ENCODE measurements around the gene PDGFB. TPM values are rescaled to one million over a fixed set of nuclear protein-coding genes. Genes with fewer than 3 reads are reported as not detected.

Gene PDGFB
- total and polyA plus RNA-seq, 9 donors = 9.7 to 22.3 (median 19.0) TPM

DNA sequence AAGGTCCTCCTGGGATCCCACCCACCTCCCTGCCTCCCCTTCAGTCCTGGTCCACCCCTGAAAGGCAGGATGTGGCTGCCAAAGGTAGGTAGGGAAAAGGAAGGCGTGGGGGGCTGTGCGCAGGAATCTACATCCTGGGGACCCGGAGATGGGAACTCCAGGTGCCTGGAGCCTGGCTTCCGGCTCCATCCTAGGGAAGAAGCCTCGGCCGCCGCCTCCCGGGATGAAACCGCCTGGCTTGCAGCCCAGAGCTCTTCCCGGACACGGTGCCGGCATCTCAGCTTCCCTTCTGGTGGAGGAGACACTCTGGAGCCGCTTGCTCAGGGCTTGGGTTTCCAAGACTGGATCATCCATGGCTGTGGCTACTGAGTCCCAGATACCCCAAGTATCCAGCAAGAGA lies 33.3 kb upstream of the PDGFB start:
- no peak overlapping the region for H3K4me3 ChIP-seq (ENCODE audit: low read length)
- WGBS (ENCODE audit: insufficient coverage) = 9% methylated on average over 11 of the region's 13 CpGs
- peaks cover 39% of the 10 kb centered on the region for H3K4me1 ChIP-seq (ENCODE audit: control insufficient read depth, insufficient read depth, low read length)
- DNase-seq = peak; percentile 72
- H3K9me3 ChIP-seq (replicated peaks; ENCODE audit: control insufficient read depth, low read depth, low read length) = no peaks in the 10 kb centered on the region
- peaks cover 2% of the 10 kb centered on the region for H3K27me3 ChIP-seq (ENCODE audit: control insufficient read depth, insufficient read depth, low read length)
- peak overlapping the region; percentile 77 for H3K27ac ChIP-seq (ENCODE audit: low read length)
- H3K36me3 ChIP-seq (ENCODE audit: control insufficient read depth, insufficient read depth, low read length) = no peaks in the 10 kb centered on the region

DNA sequence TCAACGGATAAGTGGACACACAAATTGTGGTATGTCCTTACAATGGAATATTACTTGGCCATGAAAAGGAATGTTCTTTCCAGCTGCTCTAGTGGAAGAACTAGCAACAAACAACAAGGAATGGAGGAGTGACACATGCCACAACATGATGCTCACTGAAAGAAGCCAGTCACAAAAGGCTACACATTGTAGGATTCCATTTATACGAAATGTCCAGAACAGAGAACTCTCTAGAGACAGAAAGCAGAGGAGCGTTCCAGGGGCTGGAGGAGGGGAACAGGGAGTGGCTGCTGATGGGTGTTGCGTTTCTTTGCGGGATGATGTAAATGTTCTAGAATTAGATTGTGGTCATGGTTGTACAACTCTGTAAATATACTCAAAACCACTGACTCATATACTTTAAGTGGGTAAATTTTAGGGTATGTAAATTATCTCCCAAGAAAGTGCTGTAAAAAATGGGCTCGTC lies 32.4 kb upstream of the PDGFB start:
- no peak for DNase-seq
- 72% methylated on average over 2 of the region's 6 CpGs for WGBS (ENCODE audit: insufficient coverage)
- peaks cover 2% of the 10 kb centered on the region for H3K27me3 ChIP-seq (ENCODE audit: control insufficient read depth, insufficient read depth, low read length)
- no peak overlapping the region for H3K4me3 ChIP-seq (ENCODE audit: low read length)
- H3K4me1 ChIP-seq (ENCODE audit: control insufficient read depth, insufficient read depth, low read length) = peaks cover 30% of the 10 kb centered on the region
- H3K27ac ChIP-seq (ENCODE audit: low read length) = peak overlapping the region; percentile 31
- no peaks in the 10 kb centered on the region for H3K36me3 ChIP-seq (ENCODE audit: control insufficient read depth, insufficient read depth, low read length)
- H3K9me3 ChIP-seq (replicated peaks; ENCODE audit: control insufficient read depth, low read depth, low read length) = no peaks in the 10 kb centered on the region

DNA sequence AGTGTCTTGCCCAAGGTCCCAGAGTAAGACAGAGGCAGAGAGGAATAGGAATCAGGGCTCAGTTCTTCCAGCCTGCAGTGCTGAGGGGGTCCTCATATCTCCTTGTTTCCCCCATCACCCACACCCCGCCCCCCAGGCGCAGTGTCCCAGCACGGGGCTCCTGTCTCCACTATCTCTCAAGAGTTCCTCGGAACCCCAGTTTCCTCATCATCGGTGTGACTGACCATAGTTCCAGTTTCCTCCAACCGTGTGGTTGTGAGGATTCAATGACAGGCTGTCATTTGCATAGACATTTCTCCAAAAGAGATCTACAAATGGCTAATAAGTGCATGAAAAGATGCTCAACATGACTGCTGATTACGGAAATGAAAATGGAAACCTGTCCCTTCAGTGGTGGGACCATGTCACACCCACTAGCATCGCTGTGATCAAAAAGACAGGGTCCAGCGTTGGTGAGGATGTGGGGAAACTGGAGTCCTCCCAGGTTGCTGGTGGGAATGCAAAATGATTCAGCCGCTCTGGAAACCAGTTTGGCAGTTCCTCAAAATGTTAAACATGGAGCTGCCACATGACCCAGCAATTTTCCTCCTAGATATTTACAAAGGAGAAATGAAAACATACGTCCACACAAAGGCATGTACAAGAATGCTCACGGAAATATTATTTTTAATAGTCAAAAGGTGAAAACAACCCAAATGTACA lies 31.8 kb upstream of the PDGFB start:
- no peak overlapping the region for H3K27ac ChIP-seq (ENCODE audit: low read length)
- H3K9me3 ChIP-seq (replicated peaks; ENCODE audit: control insufficient read depth, low read depth, low read length) = no peaks in the 10 kb centered on the region
- 87% methylated on average over 4 of the region's 12 CpGs for WGBS (ENCODE audit: insufficient coverage)
- peaks cover 30% of the 10 kb centered on the region for H3K4me1 ChIP-seq (ENCODE audit: control insufficient read depth, insufficient read depth, low read length)
- DNase-seq = no peak
- peaks cover 2% of the 10 kb centered on the region for H3K27me3 ChIP-seq (ENCODE audit: control insufficient read depth, insufficient read depth, low read length)
- no peaks in the 10 kb centered on the region for H3K36me3 ChIP-seq (ENCODE audit: control insufficient read depth, insufficient read depth, low read length)
- H3K4me3 ChIP-seq (ENCODE audit: low read length) = no peak overlapping the region

DNA sequence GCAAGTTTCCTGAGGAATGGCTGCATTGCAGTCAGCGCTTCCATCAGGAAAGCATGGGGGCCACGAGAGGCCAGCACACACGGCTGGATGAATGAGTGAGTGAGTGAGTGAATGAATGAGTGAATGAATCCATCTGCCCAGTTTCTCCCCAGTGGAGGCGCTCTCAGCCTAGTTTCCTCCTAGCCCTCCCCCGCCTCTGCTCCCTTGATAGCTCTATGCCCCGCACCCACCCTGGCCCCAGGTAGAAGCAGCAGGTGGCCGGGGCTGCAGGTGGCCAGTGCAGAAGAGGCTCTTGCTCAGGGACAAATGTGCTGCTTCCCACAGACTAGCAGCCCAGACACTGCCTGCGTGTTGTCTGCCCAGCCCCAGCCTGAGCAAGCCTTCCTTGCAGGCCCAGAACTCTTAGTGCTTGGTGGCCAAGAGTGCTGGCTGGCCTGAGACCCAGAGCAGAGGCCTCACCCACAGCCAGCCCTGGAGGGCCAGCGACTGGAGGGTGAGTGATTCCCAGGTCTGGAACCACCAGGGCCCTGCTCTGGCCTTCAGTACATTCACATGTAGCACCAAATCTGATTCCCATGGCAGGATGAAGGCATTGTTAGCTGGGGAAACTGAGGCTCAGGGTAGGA lies 31.1 kb upstream of the PDGFB start:
- 68% methylated on average over 4 of the region's 9 CpGs for WGBS (ENCODE audit: insufficient coverage)
- no peaks in the 10 kb centered on the region for H3K36me3 ChIP-seq (ENCODE audit: control insufficient read depth, insufficient read depth, low read length)
- peaks cover 2% of the 10 kb centered on the region for H3K9me3 ChIP-seq (replicated peaks; ENCODE audit: control insufficient read depth, low read depth, low read length)
- H3K4me3 ChIP-seq (ENCODE audit: low read length) = no peak overlapping the region
- DNase-seq = no peak
- no peak overlapping the region for H3K27ac ChIP-seq (ENCODE audit: low read length)
- H3K27me3 ChIP-seq (ENCODE audit: control insufficient read depth, insufficient read depth, low read length) = peaks cover 2% of the 10 kb centered on the region
- H3K4me1 ChIP-seq (ENCODE audit: control insufficient read depth, insufficient read depth, low read length) = peaks cover 26% of the 10 kb centered on the region

DNA sequence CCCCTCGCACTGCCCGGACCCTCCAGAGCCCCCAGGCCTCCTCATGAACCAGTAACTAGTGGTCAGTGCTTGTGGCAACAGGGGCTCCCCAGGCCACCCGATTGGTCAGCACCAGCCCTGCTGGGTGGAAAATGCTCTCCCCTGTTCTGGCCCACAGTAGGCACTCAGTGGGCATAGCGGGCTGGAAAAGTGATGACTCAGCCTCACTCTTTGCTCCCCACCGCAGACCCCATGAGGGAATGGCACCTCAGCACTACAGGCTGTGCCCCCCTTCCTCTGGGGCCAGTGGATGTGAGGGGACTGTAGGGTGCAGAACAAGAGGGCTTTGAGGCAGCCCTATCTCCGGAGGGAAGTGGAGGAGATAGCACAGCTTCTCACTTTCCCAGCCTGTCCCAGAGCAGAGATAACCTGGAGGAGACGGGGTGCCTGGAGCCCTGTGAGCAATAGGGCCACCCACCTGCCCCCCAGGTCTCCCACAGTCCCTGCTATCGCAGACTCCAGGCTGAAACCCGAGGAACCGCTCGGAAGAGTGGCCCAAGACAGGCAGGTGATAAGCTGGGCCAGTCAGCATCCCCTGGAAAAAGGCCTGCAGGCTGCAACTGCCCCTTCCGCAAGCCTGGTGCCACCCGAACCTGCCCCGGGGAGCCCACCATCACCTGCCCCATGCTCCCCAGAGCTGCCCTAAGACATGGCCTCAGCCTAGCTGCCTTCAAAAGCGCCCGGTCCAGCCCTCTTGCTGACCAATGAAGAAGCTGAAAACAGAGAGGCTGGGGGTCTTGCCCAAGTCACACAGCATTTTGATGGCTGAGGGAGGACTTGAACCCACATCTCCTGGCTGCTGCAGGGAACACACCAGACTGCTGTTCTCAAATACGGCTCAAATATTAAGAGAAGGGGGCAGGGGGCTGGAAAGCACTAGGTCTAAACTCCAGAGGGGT lies 29.4 kb upstream of the PDGFB start:
- H3K27me3 ChIP-seq (ENCODE audit: control insufficient read depth, insufficient read depth, low read length) = peaks cover 2% of the 10 kb centered on the region
- DNase-seq = no peak
- no peaks in the 10 kb centered on the region for H3K36me3 ChIP-seq (ENCODE audit: control insufficient read depth, insufficient read depth, low read length)
- H3K27ac ChIP-seq (ENCODE audit: low read length) = no peak overlapping the region
- peaks cover 2% of the 10 kb centered on the region for H3K9me3 ChIP-seq (replicated peaks; ENCODE audit: control insufficient read depth, low read depth, low read length)
- WGBS (ENCODE audit: insufficient coverage) = 79% methylated on average over 14 of the region's 17 CpGs
- peaks cover 22% of the 10 kb centered on the region for H3K4me1 ChIP-seq (ENCODE audit: control insufficient read depth, insufficient read depth, low read length)
- no peak overlapping the region for H3K4me3 ChIP-seq (ENCODE audit: low read length)

DNA sequence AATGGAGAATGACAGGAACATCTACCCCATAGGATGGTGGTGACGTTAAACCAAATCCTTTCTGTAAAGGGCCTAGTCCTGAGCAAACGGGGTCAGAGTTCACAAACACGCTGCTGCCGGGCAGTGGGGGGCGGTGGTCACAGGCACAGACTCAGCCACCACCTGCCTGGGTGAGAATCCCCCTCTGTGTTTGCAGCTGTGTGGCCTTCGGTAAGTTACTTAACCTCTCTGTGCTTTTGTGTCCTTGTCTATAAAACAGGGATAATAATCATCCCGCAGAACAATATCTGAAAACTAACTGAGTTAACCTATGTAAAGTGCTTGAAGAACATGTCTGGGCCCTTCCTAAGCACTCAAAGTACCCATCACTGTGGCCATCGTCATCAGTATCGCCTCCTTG lies 26.0 kb upstream of the PDGFB start:
- H3K27ac ChIP-seq (ENCODE audit: low read length) = no peak overlapping the region
- no peaks in the 10 kb centered on the region for H3K27me3 ChIP-seq (ENCODE audit: control insufficient read depth, insufficient read depth, low read length)
- peaks cover 2% of the 10 kb centered on the region for H3K9me3 ChIP-seq (replicated peaks; ENCODE audit: control insufficient read depth, low read depth, low read length)
- WGBS (ENCODE audit: insufficient coverage) = 93% methylated on average over 7 of the region's 9 CpGs
- DNase-seq = no peak
- no peak overlapping the region for H3K4me3 ChIP-seq (ENCODE audit: low read length)
- H3K4me1 ChIP-seq (ENCODE audit: control insufficient read depth, insufficient read depth, low read length) = peaks cover 21% of the 10 kb centered on the region
- H3K36me3 ChIP-seq (ENCODE audit: control insufficient read depth, insufficient read depth, low read length) = no peaks in the 10 kb centered on the region

DNA sequence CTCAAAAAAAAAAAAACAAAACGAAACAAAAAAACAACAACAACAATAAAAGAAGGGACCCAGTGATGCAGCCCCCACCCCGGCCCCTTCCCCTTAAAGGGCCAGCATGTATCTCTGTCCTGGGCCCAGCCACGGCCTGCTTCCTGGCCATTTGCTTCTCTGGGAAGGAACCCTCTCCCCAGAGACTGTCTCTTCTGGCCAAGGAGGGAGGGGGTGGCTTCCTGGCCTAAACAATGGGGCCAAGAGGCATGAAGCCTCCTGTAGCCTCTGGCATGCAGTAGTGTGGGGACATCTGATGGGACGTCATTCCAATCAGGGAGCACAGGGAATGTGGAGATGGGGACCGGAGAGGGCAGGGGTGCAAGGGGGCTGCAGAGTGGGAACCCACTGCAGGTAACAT lies 25.5 kb upstream of the PDGFB start:
- Histone ChIP-seq H3K4me3 (ENCODE audit: low read length) (no peak overlapping the region), H3K27ac (ENCODE audit: low read length) (no peak overlapping the region), H3K27me3 (ENCODE audit: control insufficient read depth, insufficient read depth, low read length) (no peaks in the 10 kb centered on the region), H3K9me3 (replicated peaks; ENCODE audit: control insufficient read depth, low read depth, low read length) (peaks cover 2% of the 10 kb centered on the region), H3K36me3 (ENCODE audit: control insufficient read depth, insufficient read depth, low read length) (no peaks in the 10 kb centered on the region), H3K4me1 (ENCODE audit: control insufficient read depth, insufficient read depth, low read length) (peaks cover 21% of the 10 kb centered on the region)
- WGBS (ENCODE audit: insufficient coverage) = 57% methylated on average over 2 of the region's 5 CpGs
- DNase-seq = no peak

DNA sequence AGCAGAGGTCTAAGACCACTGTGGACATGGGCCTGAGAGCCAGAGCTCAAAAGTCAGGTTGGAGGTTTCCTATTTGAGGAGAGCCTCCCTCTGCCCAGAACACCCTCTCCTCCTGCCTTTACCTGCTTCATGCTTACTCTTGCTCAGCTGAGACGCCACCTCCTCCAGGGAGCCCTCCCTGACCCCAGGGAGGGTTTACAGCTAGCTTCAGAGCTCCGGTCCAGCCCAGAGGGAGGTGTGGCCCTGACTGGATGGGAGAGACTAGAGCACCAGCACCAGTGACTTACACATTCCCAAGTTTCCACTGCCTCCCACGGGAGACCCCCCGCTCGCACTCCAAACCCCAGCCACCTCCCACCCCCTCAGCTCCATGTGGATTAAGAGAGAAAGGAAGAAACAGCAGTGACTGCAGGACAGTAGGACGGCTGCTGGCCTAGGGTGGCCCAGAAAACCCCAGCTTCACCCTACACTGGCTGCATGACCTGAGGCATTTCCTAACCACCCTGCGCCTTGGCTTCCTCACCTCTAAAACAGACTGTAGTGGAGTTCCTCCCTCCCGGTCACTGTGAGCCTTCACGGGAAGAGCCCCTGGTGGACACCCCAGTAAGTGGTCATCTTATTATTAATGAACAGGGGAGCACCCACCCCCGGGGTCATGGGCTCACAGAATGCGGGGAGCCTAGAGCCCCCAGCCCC lies 24.5 kb upstream of the PDGFB start:
- no peaks in the 10 kb centered on the region for H3K27me3 ChIP-seq (ENCODE audit: control insufficient read depth, insufficient read depth, low read length)
- H3K9me3 ChIP-seq (replicated peaks; ENCODE audit: control insufficient read depth, low read depth, low read length) = peaks cover 2% of the 10 kb centered on the region
- H3K4me1 ChIP-seq (ENCODE audit: control insufficient read depth, insufficient read depth, low read length) = peaks cover 21% of the 10 kb centered on the region
- peak overlapping the region; percentile 62 for H3K27ac ChIP-seq (ENCODE audit: low read length)
- 60% methylated on average over 1 of the region's 11 CpGs for WGBS (ENCODE audit: insufficient coverage)
- H3K4me3 ChIP-seq (ENCODE audit: low read length) = no peak overlapping the region
- DNase-seq = no peak
- H3K36me3 ChIP-seq (ENCODE audit: control insufficient read depth, insufficient read depth, low read length) = no peaks in the 10 kb centered on the region

DNA sequence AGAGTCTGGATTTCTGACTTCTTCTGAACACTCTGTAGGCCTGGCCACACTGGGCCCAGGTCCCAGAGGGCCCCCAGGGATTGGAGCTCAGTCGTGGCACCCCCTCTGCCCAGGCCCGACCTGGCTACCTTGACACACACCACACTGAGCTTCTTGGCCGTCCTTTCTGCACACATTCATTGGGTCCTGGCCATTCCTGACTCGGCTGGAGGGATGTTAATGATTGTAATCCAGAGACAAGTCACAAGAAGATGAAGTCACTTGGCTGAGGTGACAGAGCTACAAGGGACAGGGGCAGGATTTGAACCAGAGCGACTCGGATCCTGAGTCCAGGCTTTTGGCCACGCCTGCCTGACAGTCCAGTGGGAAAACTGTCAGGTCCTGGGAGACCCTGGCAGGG lies 23.9 kb upstream of the PDGFB start:
- DNase-seq = no peak
- H3K4me3 ChIP-seq (ENCODE audit: low read length) = no peak overlapping the region
- no peaks in the 10 kb centered on the region for H3K27me3 ChIP-seq (ENCODE audit: control insufficient read depth, insufficient read depth, low read length)
- WGBS (ENCODE audit: insufficient coverage) = 58% methylated on average over 3 of the region's 7 CpGs
- H3K36me3 ChIP-seq (ENCODE audit: control insufficient read depth, insufficient read depth, low read length) = no peaks in the 10 kb centered on the region
- H3K27ac ChIP-seq (ENCODE audit: low read length) = peak overlapping the region; percentile 62
- H3K9me3 ChIP-seq (replicated peaks; ENCODE audit: control insufficient read depth, low read depth, low read length) = peaks cover 2% of the 10 kb centered on the region
- H3K4me1 ChIP-seq (ENCODE audit: control insufficient read depth, insufficient read depth, low read length) = peaks cover 21% of the 10 kb centered on the region

Data from muscle of leg (tissue), 11 donors.